ENCODE results near the gene UGT1A10.
"Not testable (repeated sequence)": the region's sequence is repeated elsewhere in the genome, so short reads cannot be mapped to it uniquely, and the experiment has no call there.

Gene UGT1A10

DNA sequence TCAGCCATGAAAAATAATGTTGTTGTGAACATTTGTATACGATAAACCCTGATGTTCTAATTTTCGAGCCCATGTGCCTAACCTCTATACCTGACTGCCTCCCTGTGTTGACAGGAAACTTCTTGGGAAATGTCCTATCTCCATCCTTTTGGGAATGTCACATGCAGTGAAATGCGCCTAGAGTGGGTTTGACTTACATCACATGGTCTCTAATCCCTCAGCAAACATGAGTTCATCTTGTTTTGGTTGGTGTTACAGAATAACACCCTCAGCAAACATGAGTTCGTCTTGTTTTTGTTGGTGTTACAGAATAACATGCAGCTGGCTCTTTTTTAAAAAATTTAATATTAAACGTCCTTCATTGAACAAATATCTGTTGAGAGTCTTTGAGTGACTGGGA, 52.1 kb downstream of the UGT1A10 start:
- no peak for DNase-seq
- intact Hi-C loops (cut with DNase I) = no loop called here

DNA sequence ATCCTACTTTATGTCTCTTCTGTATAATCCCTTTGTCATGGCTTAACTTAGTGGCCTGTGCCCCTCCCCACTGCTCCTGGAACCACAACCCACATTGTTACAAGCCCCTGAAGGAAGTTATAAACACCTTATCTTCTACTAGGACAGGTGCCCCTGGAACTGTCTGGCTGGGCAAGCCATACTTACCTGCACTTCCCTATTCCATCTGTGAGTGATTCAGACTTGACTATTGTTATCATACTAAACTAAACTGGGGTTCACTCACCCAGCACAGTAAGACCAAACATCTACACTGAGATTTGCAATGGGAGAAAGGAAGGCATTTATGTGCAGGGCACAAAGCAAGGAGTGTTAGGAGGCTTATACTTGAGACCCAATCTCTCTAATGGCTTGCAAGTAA, 52.8 kb downstream of the UGT1A10 start:
- DNase-seq = no peak
- intact Hi-C loops (cut with DNase I) = no loop called here

DNA sequence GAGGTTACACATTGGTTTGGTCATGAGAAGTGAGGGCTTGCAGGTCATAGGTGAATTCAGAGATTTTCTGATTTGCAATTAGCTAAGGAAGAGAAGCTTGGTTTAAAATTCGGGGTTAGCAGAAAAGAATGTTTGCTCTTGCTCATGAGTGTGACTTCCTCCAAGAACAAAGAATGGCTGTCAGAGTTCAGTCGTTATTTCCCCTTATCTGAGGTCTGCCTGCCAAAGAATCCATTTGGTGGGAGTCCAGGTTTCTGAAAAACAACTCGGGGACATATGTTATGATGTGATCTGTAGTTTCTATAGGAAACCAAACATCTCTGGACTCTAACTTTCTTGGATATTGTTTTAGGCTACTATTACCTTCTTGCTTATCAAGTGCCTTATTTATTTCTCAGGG, 53.3 kb downstream of the UGT1A10 start:
- intact Hi-C loops (cut with DNase I) = no loop called here

DNA sequence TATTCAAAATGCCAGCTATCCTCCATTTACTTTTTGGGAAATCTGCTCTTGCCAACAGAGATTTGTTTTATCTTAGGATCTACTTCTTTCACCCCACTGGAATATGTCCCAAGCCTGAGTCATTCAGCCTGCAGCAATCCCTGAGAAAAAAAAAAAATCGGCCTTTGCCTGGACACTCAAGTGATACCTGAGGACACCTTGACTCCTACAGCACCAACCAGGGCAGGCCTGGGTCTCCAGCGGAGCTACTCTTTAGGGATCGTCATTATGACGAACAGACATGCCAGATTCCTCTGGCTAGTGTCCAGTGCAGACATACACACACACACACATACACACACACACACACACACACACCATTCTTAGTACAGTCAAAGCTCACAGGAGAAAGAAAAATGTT, 54.2 kb downstream of the UGT1A10 start:
- DNase-seq = no peak
- intact Hi-C loops (cut with DNase I) = no loop called here

More for the DNA sequence above, 53.3 kb downstream of the UGT1A10 start:
- no peak for DNase-seq

DNA sequence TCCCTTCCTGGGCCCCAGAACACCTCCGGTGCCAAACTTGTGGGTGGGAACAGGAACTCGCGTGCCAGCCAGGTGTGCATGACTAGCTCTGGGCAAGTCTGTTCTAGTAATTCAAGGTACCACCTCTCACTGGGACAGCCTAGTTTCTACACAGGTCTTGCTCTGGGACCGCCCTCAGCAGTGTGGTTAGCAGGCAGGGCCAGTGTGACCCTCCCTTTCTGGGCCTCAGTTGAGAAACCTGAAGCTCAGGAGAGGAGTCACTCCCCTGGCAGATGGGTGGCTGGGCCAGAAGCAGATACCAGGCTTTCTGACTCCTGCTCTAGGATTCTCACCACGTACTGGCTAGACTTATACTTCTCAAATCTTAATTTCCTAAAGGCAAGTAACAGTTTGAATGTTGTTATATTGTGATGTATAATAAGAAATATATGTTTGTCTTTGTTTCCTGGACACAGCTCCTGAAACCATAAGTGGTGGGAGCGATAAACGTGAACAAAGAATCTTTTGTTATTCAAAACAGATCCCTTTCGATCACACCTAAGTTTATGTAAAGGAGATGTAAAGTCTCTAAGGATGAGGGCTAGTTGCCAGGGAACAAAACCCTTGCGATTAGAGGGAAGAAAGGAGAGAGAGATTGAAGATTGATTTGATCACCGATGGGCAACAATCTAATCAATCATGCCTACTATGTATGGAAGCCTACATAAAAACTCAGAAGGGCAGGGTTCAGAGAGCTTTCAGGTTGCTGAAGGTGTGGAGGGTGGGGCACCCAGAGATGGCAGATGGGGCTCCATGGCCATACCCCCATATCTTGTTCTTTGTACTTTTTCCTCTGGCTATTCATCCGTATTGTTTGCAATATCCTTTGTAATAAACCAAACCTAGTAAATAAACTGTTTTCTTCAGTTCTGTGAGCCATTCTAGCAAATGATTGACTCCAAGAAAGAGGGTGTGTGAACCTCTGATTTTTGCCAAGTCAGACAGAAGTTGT, 55.5 kb downstream of the UGT1A10 start:
- DNase-seq = no peak
- intact Hi-C loops (cut with DNase I) = no loop called here

DNA sequence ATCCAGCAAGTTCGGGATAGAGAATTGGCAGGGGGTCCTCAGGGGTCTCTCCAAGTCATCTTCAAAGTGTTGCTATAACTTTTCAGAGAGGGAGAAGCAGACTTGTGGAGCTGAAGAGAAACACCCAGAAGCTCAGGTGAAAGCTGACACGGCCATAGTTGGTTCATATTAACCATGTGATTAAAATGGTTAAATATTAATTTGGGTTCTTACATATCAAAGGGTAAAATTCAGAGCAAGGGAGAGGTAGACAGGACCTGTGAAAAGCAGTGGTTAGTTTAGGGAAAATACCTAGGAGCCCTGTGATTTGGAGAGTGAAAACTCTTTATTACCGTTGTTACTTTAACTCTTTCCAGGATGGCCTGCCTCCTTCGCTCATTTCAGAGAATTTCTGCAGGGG, 56.4 kb downstream of the UGT1A10 start, which contains the start of gene UGT1A6:
Gene UGT1A6 (plus strand): TSS at position 243 of the 400 bp plus-strand sequence. CDS start 115 bp downstream, at position 358.
- DNase-seq = no peak
- intact Hi-C loops (cut with DNase I) = no loop called here

DNA sequence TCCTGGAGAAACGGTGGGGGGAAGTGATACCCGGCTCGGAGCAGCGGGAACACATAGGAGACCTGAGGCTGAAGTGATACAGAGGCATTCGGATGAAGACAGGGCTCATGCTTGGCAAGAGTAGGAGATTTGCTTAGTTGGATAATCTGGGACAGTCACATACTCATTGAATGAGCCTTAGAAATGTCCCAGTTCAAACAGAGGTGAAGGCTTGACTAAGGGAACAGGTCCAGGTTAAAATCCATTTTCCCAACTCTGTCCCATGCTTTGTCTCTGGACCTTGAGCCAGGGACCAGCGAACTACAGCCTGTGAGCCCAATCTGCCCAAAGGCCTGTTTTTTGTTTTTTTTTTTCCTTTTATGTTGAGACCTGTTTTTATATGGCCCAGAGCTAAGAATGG, 57.7 kb downstream of the UGT1A10 start:
- no peak for DNase-seq
- intact Hi-C loops (cut with DNase I) = no loop called here

DNA sequence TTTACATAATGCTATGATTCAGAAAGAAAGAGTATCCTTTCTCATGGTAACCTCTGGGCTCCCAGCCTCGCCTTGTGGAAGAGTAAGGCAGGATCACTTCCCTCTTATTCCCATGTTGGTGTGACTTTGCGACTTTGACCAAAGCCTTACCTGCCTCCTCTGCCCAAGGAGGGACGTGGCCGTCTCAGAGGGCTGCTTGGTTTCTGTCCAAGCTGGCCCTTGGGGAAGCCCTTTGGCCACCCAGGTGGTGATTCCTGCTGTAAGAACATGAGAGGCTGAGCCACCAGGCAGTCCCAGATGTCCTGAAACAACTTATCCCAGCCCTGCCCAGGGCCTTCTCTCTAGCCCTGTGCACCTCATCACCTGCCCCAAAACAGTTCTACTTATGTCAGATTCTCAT, 62.5 kb downstream of the UGT1A10 start:
- no peak for DNase-seq

DNA sequence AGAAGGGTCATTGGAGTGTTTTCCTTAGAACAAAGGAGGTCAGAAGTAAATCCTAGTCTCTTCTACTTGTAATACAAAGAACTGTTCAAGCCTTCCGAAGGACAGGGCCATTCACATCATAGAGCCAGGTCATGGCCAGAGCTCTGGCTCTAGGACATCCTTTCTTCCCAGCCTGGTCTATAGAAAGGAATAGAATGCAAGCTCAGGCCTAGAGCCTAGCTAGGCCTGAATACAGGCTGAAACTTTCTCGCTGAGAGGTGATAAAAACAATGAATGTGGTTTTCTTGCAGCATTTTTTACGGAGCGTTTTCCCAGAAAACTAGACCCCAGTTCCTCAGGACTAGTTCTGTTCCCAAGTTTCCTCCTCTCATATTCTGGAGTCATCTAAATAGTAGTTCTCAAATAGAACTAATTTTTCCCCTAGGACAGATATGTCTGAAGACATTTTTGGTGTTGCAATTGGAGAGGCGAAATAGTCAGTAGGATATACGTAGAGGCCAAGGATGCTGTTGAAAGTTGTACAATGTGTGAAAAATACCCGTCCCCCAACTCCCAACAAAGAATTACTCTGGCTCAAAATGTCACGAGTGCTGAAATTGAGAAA, 63.3 kb downstream of the UGT1A10 start:
- intact Hi-C loops (cut with DNase I) = no loop called here

More for the DNA sequence above, 62.5 kb downstream of the UGT1A10 start:
- intact Hi-C loops (cut with DNase I) = no loop called here

DNA sequence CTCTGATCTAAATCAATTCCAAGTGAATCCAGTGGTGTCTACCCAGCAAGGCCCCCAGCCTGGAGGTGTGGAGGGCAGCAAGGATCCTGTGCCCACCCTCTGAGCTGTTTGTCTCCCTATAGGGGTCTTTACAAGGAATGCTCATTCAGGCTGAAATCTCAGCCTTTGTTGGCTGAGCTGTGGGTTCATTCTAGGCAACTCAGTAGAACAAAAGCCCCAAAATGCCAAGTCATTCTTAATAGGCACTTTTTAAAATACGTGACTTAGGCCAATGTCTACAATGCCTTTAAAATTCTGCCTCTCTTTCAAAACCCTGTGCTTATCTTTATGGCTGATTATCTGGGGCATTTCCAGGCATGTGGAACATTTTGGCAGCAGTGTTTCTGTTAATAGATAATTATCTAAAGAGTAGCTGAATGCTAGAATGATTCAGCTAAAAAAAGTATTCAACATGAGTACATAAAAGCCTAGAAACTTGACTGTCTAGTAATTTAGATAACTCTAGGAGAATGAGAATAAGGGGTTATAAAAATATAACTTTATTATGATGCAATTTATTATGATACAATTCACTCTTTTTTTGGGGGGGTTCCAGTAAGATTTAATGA, 63.9 kb downstream of the UGT1A10 start:
- intact Hi-C loops (cut with DNase I) = no loop called here
- peak in 5 of 42 donors; percentile 4 to 14 (median 10) for DNase-seq

More for the DNA sequence above, 63.3 kb downstream of the UGT1A10 start:
- no peak for DNase-seq

DNA sequence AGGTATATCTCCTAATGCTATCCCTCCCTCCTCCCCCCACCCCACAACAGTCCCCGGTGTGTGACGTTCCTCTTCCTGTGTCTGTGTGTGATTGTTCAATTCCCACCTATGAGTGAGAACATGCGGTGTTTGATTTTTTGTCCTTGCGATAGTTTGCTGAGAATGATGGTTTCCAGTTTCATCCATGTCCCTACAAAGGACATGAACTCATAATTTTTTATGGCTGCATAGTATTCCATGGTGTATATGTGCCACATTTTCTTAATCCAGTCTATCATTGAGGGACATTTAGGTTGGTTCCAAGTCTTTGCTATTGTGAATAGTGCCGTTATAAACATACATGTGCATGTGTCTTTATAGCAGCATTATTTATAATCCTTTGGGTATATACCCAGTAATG, 64.6 kb downstream of the UGT1A10 start:
- intact Hi-C loops (cut with DNase I); DNase-seq: not testable (repeated sequence)

DNA sequence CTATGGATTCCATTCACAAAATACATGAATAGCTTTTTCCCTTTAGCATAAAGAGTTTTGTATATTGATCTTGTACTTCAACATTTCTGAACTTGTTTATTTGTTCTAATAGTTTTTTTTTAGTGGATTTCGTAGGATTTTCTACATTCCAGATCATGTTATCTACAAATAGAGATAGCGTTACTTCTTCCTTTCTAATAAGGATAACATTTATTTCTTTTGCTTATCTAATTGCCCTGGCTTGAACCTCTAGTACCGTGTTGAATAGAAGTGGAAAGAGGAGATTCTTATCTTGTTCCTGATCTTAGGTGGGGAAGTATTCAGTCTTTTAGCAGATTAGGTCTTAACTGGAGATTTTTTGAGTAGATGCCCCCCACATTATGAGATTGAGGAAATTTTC, 66.0 kb downstream of the UGT1A10 start:
- no peak for DNase-seq
- intact Hi-C loops (cut with DNase I) = no loop called here

DNA sequence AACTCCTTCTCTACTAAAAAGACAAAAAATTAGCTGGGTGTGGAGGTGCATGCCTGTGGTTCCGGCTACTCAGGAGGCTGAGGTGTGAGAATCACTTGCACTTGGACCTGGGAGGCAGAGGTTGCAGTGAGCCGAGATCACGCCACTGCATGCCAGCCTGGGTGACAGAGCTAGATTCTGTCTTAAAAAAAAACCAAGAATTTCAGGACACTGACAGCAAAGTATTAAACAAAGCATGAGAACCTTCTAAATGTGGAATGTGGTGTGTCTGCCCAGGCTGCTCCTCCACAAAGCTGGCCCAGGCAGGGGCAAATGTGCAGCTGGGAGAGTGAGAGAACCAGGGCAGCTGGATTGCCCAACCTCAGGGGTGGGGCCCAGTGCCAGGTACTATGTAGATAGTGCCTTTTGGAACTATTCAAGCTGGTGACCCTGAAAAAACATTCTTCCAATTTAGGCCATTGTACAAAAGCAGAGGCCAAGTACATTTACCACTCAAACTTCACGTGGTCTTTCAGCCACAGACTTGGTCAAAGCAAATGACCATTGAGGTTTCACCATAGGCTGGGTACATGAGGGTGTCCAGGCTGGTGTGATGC, 69.8 kb downstream of the UGT1A10 start:
- no peak for DNase-seq
- intact Hi-C loops (cut with DNase I) = no loop called here

DNA sequence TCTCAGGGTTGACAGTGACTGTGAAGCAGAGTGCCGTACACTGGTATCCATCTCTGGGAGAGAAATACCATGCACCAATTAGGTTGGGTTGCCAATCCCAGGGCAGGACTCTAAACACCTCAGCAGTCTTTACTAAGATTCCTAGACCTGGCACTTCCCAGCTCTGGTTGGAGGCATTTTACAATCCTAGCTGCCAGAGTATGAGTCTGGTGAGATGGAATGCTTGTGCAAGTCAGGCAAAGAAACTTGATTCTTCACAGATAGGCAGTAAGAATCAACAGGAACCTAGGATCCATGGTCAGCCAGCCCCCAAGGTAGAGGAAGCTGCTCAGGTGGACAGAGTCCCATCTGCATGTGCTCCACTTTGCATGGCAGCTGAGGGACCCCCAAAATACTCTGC, 70.5 kb downstream of the UGT1A10 start:
- intact Hi-C loops (cut with DNase I) = no loop called here
- DNase-seq = no peak

DNA sequence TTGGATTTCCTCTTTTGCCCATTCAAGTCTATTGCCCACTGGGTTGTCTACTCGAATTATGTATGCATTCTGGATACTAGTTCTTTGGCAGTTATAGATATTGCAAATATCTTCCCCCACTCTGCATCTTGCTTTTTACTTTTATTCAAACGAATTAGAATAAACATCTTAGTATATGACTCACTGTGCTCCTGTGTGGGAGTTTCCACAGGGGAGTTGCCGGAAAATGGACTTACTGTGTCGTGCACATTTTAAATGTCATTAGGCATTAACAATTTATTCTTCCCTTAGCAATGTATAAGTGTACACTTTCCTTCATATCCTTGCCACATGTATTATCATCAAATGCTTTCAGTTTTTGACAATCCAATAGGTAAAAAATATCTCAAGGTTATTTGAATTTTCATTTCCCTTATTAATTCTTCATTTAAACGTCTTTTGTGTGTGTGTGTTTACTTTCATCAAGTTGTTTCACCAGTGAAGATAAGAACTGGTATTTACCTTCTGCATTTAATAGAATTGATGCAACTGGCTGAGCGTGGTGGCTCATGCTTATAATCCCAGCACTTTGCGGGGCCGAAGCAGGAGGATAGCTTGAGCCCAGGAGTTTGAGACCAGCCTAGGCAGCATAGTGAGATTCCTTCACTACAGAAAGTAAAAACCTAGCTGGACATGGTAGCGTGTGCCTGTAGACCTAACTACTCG, 71.8 kb downstream of the UGT1A10 start:
- no peak for DNase-seq
- intact Hi-C loops (cut with DNase I) = no loop called here

DNA sequence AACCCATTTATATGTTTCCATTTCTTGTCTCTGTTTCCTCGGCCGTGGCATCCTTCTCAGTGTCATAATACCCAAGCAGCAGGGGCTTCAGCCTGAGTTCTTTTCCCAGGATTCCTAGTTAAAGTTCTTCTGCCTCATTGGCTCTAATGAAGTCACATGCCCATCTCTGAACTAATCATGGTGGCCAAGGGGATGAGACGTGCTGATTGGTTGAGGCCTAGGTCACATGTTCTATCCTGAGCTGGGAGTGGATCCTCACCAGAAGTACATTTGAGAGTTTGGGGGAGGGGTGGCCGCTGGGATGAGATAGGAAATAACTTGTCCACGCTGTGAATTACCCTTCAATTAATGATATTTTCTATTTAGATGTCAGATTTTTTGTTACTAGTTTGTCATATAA, 72.7 kb downstream of the UGT1A10 start:
- DNase-seq = no peak
- intact Hi-C loops (cut with DNase I) = no loop called here

DNA sequence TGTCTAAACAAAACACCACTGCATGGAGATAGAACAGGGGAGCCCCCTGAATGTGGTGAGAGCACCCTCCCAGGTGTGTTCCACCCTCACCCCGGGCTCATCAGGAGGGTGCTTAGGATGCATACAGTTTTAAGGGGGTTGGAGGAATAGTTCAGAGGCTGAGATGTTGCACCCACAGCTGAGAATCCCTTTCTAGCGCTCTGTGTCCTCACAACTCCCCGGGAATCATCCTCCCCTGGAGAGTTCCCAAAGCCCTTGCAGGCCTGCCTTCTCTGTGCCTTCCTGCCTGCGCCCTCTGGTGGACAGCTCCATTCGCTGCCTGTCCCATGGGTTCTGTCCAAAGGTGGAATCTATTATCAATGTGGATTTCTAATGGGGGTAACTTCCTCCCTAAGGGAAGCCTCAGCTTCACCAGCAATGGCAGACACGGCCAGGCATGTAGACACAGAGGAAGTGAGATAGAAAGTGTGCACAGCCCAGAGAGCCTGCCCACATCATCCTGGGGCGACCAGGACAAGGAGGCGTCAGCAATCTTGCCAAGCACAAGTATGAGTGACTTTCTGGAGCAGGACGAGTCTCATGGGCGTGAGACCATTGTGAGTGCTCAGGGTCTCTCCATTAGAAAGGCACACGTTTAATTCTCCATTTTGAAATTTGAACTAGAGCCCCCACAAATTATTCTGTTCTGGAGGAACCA, 75.2 kb downstream of the UGT1A10 start:
- intact Hi-C loops (cut with DNase I) = loop anchor here (5.0 kb wide), 1 partner anchor 264 kb away; no protein-coding TSS in a partner anchor
- DNase-seq = peak; percentile 64 to 94 (median 84)

DNA sequence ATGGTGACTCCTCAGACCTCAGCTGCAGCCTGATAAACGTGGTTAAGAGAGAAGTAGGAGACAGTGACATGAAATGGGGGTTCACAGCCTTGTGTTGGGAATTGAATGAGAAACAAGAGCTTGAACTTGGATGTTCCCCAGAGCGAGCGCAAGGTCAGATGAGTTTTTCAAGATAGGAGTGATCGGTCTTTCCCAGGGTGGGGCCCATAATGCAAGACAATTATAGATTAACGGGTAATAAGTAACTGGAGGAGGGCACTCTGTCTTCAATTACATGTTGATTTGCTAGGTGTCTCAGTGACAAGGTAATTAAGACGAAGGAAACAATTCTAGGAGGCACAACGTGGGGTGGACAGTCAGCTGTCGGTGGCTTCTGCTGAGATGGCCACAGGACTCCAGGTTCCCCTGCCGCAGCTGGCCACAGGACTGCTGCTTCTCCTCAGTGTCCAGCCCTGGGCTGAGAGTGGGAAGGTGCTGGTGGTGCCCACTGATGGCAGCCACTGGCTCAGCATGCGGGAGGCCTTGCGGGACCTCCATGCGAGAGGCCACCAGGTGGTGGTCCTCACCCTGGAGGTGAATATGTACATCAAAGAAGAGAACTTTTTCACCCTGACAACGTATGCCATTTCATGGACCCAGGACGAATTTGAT, 76.5 kb downstream of the UGT1A10 start, which contains the start of gene UGT1A5:
Gene UGT1A5 (plus strand): TSS at position 297 of the 651 bp plus-strand sequence. CDS start 85 bp downstream, at position 382.
- intact Hi-C loops (cut with DNase I) = loop anchor here (5.0 kb wide), 1 partner anchor 265 kb away; no protein-coding TSS in a partner anchor
- DNase-seq = no peak
